Measurements from ENCODE around the gene PML. TPM values are rescaled to one million over a fixed set of nuclear protein-coding genes. Genes with fewer than 3 reads are reported as not detected.

The PML gene
- polyA plus RNA-seq, 1 experiment, result 14.3 TPM

DNA sequence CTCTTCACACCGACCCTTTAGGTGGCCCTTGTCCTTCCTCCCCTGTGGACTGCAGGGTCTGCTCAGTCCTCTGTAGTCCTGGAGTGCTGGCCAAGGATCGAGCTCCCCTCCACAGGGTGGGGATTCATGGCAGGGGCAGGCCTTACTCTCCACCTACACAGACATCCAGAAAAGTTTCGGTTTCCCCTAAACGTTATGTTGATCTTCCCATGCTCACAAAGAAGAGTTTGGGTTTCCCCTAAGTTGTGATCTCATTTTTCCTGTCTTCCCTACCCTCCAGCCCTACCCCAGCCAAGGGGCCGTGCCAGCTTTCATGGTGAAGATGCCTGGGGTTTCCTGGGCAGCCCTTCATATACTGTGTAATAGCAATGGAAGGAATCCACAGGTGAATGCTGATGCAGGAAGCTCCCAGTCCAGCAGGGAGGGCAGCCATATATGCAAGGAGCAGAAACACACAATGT is 12.7 kb upstream of the PML start:
- H3K4me3 ChIP-seq (ENCODE audit: low read depth, low read length), result no peak overlapping the region
- CTCF ChIA-PET, result interaction anchor here (0.7 to 3.4 kb wide), 8 partner anchors 7 to 326 kb away, joined by 3 to 34 read pairs (median 12); partner anchors contain the start of gene STOML1
- POLR2A ChIA-PET, result interaction anchor here (0.8 kb wide), 1 partner anchor 70 kb away, joined by 4 read pairs; no protein-coding TSS in a partner anchor
- TF ChIP-seq, protein P1, sequence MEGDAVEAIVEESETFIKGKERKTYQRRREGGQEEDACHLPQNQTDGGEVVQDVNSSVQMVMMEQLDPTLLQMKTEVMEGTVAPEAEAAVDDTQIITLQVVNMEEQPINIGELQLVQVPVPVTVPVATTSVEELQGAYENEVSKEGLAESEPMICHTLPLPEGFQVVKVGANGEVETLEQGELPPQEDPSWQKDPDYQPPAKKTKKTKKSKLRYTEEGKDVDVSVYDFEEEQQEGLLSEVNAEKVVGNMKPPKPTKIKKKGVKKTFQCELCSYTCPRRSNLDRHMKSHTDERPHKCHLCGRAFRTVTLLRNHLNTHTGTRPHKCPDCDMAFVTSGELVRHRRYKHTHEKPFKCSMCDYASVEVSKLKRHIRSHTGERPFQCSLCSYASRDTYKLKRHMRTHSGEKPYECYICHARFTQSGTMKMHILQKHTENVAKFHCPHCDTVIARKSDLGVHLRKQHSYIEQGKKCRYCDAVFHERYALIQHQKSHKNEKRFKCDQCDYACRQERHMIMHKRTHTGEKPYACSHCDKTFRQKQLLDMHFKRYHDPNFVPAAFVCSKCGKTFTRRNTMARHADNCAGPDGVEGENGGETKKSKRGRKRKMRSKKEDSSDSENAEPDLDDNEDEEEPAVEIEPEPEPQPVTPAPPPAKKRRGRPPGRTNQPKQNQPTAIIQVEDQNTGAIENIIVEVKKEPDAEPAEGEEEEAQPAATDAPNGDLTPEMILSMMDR (IDR thresholded peaks at IDR 0.05; ENCODE audit: insufficient read depth, low read depth, low read length), result no peak
- no peak for DNase-seq (ENCODE audit: low read depth)
- no peaks in the 10 kb centered on the region for H3K27me3 ChIP-seq (ENCODE audit: control insufficient read depth, insufficient read depth, low read length)
- peaks cover 1% of the 10 kb centered on the region for H3K36me3 ChIP-seq (ENCODE audit: control insufficient read depth, insufficient read depth, low read length)

DNA sequence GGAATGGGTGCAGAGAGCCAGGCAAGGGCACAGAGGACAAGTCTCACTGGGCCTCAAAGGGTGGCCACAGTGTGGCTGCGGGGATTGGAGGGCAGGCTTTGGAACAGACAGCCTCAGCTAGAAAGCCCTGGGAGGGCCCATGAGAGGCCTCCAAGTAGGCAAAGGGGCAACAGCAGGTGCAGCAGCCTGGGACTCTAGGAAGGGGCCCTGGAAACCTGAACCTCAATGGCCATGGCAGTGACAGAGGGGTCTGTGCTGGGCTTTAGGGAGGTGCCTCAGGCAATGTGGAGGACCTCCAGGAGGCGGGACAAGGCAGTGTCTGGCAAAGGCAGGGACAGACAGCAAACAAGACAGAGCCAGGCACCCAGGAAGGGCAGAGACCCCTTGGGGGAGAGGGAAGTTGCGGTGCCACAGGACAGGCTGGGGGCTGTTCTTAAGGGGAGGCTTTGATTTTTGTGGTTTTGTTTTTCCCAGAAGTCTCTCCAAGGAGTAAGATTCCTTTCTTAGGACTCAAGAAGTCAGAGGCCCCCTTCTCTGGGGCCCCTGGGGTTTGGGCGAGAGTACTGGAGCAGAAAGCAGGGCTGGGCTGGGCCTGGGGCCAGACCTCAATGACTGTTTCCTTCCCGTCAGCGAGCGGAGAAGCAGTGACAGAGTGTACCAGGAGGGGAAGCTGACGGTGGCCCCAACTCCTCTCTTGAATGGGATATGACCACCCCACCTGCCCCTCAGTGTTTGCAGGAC is 12.1 kb upstream of the PML start:
- H3K36me3 ChIP-seq (ENCODE audit: control insufficient read depth, insufficient read depth, low read length), result peaks cover 1% of the 10 kb centered on the region
- DNase-seq (ENCODE audit: low read depth), result peak; percentile 69
- CTCF ChIA-PET, result interaction anchor here (0.6 to 3.4 kb wide), 11 partner anchors 8 to 1124 kb away, joined by 3 to 34 read pairs (median 7); partner anchors contain the start of gene STOML1
- no peak overlapping the region for H3K4me3 ChIP-seq (ENCODE audit: low read depth, low read length)
- POLR2A ChIA-PET, result interaction anchor here (0.6 to 0.8 kb wide), 3 partner anchors 57 to 71 kb away, joined by 3 to 4 read pairs (median 3); no protein-coding TSS in a partner anchor
- TF ChIP-seq, protein P1 (IDR thresholded peaks at IDR 0.05; ENCODE audit: insufficient read depth, low read depth, low read length), result no peak
- H3K27me3 ChIP-seq (ENCODE audit: control insufficient read depth, insufficient read depth, low read length), result no peaks in the 10 kb centered on the region

DNA sequence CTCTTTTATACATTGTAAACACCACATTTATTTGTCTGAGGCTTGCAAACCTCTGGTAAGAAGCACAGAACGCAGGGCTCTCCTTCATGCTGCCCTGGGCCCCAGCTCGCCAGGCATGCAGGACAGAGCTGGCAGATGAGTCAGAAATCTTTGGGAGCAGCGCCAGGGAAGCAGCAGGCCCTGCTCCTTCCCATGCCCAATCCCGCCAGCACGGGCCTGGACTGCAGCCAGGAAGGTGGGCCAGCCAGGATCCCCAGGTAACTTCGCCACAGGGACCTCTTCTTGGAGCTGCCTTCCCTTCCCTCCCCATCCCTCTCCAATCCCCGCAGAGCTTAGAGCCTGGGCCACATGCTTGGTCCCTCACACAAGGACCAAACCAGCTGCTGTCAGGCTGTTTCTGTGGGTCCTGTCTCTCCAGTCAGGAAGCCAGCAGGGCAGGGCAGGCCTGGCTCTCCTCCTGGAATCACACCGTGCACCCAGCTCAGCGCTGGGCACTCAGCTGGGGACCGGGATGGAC is 11.2 kb upstream of the PML start:
- H3K27me3 ChIP-seq (ENCODE audit: control insufficient read depth, insufficient read depth, low read length), result no peaks in the 10 kb centered on the region
- ChIA-PET CTCF (interaction anchor here (1.0 to 3.4 kb wide), 9 partner anchors 9 to 338 kb away, joined by 3 to 34 read pairs (median 10); partner anchors contain the start of gene STOML1), POLR2A (interaction anchor here (0.6 kb wide), 3 partner anchors 56 to 332 kb away, joined by 3 read pairs; no protein-coding TSS in a partner anchor)
- no peak for DNase-seq (ENCODE audit: low read depth)
- H3K4me3 ChIP-seq (ENCODE audit: low read depth, low read length), result no peak overlapping the region
- TF ChIP-seq, protein P1 (IDR thresholded peaks at IDR 0.05; ENCODE audit: insufficient read depth, low read depth, low read length), result no peak
- peaks cover 1% of the 10 kb centered on the region for H3K36me3 ChIP-seq (ENCODE audit: control insufficient read depth, insufficient read depth, low read length)

DNA sequence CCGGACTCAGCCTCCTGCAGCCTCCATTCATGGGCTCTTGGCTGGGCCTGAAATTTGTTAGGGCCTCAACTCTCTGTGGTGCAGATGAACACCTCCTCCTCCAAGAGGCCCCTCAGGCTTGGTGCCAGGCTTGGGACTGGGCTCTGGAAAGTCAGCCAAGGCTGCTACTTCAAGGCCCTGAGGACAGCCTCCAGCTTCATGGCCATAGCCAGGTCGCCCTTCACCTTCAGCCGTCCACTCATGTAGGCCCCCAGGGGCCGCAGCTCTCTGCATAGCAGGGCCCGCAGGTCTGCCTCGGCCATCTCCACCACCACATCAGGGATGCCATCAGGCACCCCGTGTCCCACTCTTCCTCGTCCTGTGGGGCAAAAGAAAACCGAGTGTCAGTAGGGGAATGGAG is 10.7 kb upstream of the PML start:
- Histone ChIP-seq H3K36me3 (ENCODE audit: control insufficient read depth, insufficient read depth, low read length) (peaks cover 1% of the 10 kb centered on the region), H3K4me3 (ENCODE audit: low read depth, low read length) (no peak overlapping the region), H3K27me3 (ENCODE audit: control insufficient read depth, insufficient read depth, low read length) (no peaks in the 10 kb centered on the region)
- DNase-seq (ENCODE audit: low read depth), result no peak
- TF ChIP-seq, protein P1 (IDR thresholded peaks at IDR 0.05; ENCODE audit: insufficient read depth, low read depth, low read length), result no peak
- CTCF ChIA-PET, result interaction anchor here (1.4 to 3.4 kb wide), 7 partner anchors 8 to 337 kb away, joined by 5 to 34 read pairs (median 14); partner anchors contain the start of gene STOML1
- POLR2A ChIA-PET, result no interaction called here
